IMR-90 (cell line): Measurements from ENCODE around the gene HSPB7.
"Not testable (repeated sequence)": the region's sequence is repeated elsewhere in the genome, so short reads cannot be mapped to it uniquely, and the experiment has no call there.

Experiments used
- POLR2A ChIP-seq: IDR thresholded peaks from 2 replicates; pipeline ENCODE4 v1.6.1; 2012; ENCODE audit warnings: mild to moderate bottlenecking, low read depth, low read length
- RAD21 ChIP-seq: IDR thresholded peaks from 2 replicates; pipeline ENCODE4 v1.6.1; 2012; ENCODE audit warnings: low read length, improper control_type of control experiment
- SMC3 ChIP-seq: fragments of 150-350 bp; IDR thresholded peaks from 2 replicates; pipeline ENCODE4 v1.6.1; 2016; ENCODE audit warnings: low read depth, mild to moderate bottlenecking, antibody characterized with exemption, low read length, moderate library complexity
- TF ChIP-seq, protein P1 (sequence below): fragments of 150-350 bp; IDR thresholded peaks from 2 replicates; pipeline ENCODE4 v1.6.1; 2017; ENCODE audit warnings: mild to moderate bottlenecking, antibody characterized with exemption, low read length, low read depth
- TF ChIP-seq, protein P2 (sequence below): conservative IDR thresholded peaks from 2 replicates; pipeline ENCODE4 v1.5.1; 2012; ENCODE audit warnings: mild to moderate bottlenecking, low read depth, low read length, improper control_type of control experiment

DNA sequence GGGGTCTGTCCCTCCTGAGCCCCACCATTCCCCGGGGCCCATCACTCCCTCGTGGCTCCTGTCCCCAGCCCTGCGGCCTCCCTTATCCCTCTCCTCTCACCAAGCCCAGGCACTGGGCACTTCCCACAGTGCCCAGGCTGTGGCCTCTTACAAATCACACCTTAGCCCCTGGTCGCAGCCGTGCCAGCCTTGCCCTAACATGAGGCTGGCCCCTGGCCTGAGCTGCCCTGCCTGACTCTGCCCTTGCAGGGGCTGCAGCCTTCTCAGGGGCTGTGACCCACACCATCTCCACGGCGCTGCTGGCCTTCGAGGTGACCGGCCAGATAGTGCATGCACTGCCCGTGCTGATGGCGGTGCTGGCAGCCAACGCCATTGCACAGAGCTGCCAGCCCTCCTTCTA lies 34.1 kb upstream of the HSPB7 start:
- TF ChIP-seq, protein P1, sequence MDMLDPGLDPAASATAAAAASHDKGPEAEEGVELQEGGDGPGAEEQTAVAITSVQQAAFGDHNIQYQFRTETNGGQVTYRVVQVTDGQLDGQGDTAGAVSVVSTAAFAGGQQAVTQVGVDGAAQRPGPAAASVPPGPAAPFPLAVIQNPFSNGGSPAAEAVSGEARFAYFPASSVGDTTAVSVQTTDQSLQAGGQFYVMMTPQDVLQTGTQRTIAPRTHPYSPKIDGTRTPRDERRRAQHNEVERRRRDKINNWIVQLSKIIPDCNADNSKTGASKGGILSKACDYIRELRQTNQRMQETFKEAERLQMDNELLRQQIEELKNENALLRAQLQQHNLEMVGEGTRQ, result not testable (repeated sequence)
- TF ChIP-seq, protein P2, sequence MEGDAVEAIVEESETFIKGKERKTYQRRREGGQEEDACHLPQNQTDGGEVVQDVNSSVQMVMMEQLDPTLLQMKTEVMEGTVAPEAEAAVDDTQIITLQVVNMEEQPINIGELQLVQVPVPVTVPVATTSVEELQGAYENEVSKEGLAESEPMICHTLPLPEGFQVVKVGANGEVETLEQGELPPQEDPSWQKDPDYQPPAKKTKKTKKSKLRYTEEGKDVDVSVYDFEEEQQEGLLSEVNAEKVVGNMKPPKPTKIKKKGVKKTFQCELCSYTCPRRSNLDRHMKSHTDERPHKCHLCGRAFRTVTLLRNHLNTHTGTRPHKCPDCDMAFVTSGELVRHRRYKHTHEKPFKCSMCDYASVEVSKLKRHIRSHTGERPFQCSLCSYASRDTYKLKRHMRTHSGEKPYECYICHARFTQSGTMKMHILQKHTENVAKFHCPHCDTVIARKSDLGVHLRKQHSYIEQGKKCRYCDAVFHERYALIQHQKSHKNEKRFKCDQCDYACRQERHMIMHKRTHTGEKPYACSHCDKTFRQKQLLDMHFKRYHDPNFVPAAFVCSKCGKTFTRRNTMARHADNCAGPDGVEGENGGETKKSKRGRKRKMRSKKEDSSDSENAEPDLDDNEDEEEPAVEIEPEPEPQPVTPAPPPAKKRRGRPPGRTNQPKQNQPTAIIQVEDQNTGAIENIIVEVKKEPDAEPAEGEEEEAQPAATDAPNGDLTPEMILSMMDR, result not testable (repeated sequence)
- TF ChIP-seq POLR2A, RAD21, SMC3: not testable (repeated sequence)
